ENCODE data around the gene AKAP17A.
"Not testable (repeated sequence)": the region's sequence is repeated elsewhere in the genome, so short reads cannot be mapped to it uniquely, and the experiment has no call there.

AKAP17A gene, protein sequence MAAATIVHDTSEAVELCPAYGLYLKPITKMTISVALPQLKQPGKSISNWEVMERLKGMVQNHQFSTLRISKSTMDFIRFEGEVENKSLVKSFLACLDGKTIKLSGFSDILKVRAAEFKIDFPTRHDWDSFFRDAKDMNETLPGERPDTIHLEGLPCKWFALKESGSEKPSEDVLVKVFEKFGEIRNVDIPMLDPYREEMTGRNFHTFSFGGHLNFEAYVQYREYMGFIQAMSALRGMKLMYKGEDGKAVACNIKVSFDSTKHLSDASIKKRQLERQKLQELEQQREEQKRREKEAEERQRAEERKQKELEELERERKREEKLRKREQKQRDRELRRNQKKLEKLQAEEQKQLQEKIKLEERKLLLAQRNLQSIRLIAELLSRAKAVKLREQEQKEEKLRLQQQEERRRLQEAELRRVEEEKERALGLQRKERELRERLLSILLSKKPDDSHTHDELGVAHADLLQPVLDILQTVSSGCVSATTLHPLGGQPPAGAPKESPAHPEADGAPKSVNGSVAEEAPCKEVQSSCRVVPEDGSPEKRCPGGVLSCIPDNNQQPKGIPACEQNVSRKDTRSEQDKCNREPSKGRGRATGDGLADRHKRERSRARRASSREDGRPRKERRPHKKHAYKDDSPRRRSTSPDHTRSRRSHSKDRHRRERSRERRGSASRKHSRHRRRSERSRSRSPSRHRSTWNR

DNA sequence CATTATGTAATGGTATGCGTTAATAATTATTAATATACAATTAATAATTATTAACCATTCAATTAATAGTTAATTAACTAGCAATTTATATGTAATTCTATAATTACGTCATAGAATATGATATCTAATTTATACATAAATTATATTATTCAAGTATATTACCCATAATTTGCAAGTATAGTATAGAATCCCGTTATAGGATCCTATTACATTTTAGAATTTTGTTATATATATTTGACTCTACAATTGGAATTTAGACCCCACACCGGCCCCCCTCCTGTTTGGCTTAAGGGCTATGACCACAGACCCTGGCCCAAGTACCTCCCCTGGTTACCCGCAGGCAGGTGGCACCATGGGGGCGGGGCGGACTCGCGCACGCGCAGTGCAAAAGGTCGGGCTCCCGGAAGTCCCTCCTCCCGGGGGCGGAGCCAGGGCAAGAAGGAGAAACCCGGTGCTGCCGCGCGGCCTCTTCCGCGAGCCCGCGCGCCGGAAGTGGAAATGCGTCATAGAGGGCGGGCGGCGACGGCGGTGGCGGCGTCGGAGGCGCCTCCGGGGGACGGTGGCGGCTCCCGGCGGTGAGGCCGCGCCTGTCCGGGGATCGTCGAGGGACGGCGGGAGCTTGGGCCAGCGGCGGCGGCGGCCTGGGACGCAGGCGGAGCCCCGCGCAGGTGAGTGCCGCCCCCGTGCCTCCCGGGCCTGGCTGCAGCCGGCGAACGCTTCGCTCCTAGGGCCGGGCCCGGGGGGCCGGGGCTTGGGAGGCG lies at the start of gene AKAP17A:
Gene AKAP17A (plus strand): TSS at position 503 of the 761 bp plus-strand sequence. CDS start 1,859 bp downstream, outside the sequence.
- DNase-seq: peak; percentile 96

DNA sequence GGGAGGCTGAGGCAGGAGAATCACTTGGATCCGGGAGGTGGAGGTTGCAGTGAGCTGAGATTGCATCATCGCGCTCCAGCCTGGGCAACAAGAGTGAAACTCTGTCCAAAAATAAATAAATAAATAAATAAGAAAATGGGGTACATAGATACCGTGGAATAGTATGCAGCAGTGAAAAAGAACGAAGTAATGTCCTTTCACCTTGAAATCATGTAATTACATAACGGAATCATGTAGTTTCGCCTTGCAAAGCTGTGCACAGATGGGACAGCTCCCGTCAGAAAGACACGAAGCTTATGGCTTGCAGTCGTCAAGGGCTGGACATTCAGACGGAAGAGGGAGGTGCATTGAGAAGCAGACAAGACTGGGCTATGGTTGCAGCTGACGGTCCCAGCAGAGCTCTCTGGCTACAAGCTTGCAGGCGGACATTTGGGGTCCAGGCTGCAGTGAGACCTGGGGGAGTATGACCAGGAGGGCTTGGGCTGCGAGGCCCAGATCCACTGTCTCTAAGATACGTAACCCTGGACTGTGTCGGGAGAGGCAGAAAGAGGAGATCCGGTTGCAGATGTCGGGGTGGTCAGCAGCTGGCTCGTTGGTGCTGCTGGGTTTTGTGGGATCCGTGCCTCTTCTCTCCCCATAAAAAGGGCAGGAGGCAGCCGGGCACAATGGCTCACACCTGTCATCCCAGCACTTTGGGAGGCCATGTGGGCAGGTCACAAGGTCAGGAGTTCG lies 48.2 kb upstream of the AKAP17A start:
- DNase-seq: no peak

DNA sequence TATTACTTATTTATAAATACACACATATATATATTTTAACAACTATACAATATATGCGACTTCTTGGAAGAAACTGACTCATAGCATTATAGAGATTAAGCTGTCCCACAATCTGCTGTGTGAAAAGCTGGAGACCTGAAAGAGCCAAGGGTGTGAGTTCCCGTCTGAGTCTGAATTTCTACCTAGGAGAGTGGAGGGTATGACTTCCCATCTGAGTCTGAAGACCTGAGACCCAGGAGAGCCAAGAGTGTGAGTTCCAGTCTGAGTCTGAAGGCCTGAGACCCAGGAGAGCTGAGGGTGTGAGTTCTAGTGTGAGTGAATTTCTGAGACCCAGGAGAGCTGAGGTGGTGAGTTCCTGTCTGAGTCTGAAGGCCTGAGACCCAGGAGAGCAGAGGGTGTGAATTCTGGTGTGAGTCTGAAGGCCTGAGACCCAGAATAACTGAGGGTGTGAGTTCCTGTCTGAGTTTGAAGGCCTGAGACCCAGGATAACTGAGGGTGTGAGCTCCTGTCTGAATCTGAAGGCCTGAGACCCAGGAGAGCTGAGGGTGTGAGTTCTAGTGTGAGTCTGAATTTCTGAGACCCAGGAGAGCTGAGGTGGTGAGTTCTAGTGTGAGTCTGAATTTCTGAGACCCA lies 45.5 kb upstream of the AKAP17A start:
- no peak for DNase-seq

DNA sequence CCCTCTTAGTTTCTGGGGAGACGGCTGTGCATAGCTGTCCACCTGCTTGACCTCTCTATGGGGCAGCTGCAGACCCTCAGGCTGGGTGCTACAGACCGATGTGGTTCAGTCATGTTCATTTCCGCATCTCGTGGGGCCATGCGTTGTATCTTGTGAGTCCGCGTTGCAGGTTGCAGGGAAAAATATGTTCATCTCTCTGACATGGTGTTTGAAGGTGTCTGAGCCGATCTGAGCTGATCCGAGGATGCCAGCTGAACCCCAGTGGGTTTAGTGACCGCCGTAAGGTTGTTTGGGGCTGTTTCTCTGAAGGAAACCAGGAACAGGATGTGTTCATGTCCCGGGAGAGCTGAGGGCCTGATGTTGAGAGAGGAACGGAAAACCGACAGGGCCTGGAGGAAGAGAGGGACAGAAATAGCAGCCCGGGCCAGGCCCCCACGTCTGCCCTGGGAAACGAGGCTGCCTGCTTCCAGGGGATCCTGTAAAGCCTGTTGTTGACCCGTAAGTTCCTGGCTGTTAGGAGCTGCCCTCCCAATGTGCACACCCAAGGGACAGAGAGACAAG lies 44.6 kb upstream of the AKAP17A start:
- DNase-seq: no peak

DNA sequence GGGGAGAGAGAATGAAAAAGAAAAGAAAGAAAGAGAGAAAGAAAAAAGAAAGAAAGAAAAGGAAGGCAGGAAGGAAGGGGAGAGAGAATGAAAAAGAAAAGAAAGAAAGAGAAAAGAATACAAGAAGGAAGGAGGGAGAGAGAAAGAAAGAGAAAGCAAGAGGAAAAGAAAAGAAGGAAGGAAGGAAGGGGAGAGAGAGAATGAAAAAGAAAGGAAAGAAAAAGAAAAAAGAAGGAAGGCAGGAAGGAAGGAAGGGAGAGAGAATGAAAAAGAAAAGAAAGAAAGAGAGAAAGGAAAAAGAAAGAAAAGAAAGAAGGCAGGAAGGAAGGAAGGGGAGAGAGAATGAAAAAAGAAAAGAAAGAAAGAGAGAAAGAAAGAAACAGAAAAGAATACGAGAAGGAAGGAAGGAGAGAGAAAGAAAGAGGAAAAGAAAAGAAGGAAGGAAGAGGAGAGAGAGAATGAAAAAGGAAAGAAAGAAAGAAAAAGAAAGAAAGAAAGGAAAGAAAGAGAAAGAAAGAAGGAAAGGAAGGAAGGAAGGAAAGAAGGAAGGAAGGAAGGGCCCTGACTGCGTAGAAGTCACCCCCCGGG lies 39.4 kb upstream of the AKAP17A start:
- DNase-seq: no peak

DNA sequence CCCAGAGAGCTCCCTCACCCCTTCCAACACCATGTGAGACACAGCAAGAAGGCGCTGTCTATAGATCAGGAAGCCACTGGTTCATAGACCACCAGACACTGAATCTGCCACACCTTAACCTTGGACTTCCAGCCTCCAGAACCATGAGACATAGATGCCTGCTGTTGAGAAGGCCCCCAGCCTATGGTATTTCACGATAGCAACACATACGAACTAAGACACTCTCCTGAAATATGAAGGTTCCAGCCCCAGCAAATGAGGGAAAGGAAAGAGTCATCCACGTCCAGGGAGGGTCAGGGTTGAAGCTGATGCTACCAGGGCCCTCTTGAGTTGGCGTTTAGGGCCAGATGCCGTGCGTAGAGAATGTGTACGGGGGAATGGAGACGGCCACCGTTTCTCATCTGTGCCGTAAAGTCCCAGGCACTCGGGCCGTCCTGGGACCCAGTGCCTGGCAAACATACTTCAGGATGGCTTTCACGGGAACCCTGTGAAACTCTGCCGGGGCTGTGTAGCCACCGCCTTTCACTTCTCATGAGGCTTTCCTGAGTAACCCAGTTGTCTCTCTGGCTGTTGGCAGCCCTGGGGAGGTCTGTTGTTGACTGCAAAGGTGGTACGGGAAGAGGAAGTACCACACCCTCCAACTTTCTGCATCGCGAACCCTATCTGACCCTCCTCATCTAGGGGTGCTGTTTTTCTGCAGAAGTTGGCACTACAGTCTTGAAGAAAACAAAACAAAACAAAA lies 36.8 kb upstream of the AKAP17A start:
- DNase-seq: no peak

DNA sequence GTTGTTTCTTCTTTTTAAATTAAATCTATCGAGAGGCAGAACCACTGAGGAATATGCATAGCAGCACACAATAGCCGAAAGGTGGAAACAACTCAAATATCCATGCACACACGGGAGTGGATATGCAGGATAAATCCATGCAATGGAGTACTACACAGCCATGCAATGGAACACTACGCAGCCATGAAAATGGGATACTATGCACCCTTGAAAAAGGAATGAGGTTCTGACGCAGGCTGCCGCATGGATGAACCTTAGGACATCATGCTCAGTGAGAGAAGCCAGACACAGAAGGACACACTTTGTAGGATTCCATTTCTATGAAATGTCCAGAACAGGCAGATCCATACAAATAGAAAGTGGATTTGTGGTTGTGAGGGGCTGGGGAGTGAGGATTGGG lies 36.0 kb upstream of the AKAP17A start:
- DNase-seq: no peak

DNA sequence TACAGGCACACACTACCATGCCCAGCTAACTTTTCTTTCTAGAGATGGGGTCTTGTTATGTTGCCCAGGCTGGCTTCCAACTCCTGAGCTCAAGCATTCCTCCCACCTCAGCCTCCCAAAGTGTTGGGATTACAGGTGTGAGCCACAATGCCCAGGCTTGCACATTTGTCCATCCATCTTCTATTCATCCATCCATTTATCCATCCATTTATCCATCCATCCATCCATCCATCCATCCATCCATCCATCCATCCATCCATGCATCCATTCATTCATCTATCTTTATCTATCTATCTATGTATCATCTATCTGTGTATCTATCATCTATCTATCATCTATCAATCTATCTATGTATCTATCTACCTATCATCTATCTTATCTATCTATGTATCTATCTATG lies 34.0 kb upstream of the AKAP17A start:
- not testable (repeated sequence) for DNase-seq

DNA sequence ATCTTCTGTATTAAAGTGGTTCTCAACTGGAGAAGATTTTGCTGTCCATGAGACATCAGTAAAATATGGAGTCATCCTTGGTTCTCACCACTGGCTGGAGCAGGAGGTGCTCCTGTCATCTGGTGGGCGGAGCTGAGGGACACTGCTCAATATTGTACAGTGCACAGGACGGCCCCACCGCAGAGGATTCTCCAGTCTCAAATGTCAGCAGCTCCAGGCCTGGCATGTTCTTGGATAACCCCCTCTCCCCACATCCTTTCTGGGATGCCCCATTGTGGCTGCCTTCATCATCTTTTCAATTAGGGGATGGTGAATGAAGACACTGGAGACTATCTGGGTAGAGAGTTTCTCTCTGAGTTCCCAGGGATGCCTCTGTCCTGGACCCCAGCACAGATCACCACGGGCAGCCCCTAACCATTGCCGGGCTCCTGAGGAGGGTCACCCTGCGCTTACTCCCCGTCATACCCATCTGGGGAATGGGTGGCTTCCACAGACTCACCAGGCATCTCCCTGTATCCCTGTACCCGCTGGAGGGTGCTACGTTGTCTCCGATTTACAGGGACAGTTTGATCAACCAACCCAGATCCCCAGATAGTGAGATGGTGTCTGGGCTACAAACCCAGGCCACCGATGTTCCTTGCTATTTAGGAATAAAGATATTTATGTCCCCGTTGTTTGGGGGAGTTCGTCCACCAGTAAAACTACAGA lies 32.5 kb upstream of the AKAP17A start:
- no peak for DNase-seq

DNA sequence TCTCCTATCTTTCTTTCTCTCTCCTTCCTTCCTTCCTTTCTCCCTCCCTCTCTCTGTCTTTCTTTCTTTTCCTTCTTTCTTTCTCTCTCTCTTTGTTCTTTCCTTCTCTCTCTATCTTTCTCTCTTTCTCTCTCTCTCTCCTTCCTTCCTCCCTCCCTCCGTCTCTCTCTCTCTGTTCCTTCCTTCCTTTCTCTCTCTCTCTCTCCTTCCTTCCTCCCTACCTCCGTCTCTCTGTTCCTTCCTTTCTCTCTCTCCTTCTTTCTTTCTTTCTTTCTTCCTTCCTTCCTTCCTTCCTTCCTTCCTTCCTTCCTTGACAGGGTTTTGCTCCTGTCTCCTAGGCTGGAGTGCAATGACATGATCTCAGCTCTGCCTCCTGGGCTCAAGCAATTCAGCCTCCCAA lies 30.2 kb upstream of the AKAP17A start:
- no peak for DNase-seq

DNA sequence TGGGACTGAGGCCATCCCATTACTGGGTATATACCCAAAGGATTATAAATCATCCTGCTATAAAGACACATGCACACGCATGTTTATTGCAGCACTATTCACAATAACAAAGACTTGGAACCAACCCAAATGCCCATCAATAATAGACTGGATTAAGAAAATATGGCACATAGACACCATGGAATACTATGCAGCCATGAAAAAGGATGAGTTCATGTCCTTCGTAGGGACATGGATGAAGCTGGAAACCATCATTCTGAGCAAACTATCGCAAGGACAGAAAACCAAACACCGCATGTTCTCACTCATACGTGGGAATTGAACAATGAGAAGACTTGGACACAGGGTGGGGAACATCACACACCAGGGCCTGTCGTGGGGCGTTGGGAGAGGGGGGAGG lies 27.3 kb upstream of the AKAP17A start:
- not testable (repeated sequence) for DNase-seq

DNA sequence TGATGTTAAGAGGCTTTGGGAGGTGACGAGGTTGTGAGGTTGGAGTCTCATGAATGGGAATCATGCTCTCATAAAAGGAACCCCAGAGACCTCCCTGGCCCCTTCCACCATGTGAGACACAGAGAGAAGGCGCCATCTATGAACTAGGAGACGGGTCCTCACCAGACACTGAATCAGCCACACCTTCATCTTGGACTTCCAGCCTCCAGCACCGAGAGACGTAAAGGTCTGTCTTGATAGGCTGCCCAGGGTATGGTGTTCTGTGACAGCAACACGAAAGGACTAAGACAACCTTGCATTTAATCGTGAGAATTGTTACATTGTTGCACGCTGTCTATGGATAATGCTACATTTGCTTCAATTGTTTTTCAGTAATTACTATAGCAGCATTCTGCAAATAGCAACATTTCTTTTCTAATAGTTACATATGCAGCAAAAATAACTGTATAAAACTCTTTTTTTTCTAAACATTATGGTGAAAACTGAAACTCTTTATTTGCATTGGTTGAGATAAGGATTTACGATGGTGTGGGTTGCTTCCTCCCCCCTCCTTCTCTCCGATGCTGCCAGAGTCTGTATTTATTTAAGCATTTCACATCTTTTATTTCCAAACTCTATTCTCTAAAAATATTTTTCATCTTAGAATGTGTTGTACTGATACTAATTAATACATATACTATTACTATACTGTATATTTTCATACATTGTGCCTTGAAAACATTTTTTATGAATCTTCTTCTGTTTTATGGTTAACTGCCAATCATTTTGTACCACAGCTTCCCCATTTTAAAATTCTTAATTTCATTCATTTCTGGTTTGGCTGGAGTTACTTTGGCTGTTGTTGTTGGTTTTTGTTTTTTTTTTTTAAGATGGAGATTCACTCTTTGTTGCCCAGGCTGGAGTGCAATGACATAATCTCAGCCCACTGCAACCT lies 26.4 kb upstream of the AKAP17A start:
- DNase-seq: no peak

DNA sequence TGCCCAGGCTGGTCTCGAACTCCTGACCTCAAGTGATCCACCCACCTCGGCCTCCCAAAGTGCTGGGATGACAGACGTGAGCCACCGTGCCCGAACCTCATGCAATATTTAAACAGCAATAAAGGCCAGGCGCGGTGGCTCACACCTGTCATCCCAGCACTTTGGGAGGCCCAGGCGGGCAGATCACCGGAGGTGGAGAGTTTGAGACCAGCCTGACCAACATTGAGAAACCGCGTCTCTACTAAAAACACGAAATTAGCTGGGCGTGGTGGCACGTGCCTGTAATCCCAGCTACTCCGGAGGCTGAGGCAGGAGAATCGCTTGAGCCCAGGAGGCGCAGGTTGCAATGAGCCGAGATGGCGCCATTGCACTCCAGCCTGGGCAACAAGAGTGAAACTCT lies 17.2 kb upstream of the AKAP17A start:
- DNase-seq: not testable (repeated sequence)

DNA sequence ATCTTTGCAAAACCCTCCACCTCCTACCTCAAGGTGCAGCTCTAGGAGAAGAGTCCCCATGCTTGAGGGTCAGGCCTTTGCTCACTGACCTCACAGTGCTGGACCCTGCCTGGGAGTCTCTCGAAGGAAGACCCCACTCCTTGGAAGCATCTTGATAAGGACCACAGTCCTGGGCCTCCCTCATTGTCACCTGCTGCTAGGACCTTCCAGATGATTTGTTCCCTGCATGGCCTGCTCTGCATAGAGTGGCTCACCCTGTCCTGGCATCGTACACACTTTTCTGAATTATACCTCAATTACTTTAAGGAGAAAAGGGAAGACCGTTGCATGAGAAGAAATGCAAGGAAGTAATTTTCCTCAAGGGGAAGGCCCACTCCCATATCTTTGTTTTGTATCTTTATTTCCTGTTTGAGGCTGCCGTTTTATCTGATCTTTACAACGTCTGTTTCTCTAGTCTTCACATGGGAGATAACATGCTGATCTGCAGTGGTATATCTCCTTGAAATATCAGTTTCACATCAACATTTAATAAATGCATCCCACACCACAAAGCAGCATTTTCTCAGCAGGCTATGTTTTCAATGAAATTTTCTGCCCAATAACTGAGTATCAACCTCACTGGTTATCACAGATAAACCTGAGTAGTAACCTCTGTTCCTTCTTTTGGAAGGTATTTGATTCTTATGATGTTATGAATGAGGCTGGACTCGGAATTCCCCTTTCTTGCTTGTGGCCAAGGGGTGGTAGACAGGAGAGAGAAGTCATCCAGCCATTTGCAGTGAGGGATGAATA lies 15.0 kb upstream of the AKAP17A start:
- DNase-seq: no peak

DNA sequence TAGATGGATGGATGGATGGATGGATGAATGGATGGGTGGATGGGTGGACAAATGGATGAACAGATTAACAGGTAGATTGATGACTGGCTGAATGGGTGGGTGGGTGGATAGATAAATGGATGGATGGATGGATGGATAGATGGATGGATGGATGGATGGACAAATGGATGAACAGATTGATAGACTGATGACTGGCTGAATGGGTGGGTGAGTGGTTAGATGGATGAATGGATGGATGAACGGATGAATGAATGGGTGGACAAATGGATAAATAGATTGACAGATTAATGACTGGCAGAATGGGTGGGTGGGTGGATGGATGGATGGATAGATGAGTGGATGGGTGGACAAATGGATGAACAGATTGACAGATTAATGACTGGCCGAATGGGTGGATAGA lies 13.6 kb upstream of the AKAP17A start:
- DNase-seq: no peak

DNA sequence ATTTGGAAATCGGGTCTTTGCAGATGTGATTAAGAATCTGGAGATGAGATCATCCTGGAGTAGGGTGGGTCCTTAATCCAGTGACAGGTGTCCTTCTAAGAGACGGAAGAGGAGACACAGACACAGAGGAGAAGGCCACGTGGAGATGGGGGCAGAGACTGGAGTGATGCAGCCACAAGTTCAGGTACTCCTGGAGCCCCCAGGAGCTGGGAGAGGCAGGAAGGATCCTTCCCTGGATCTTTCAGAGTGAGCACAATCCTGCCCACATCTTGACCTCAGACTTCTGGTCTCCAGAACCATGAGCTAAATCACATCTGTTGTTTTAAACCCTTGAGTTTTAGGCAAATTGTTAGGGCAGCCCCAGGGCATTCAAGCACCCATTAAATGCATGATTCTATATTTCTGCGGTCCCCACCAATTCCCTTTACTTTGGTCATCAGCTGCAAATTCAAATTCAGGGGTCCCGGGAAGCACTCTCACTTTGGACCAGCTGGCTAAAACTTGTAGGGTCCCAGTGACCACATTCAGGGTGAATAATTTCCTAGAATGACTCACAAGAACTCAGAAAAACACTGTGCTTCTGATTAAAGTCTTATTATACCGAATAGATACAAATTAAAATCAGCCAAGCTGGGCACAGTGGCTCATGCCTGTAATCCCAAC lies 12.8 kb upstream of the AKAP17A start:
- DNase-seq: no peak

DNA sequence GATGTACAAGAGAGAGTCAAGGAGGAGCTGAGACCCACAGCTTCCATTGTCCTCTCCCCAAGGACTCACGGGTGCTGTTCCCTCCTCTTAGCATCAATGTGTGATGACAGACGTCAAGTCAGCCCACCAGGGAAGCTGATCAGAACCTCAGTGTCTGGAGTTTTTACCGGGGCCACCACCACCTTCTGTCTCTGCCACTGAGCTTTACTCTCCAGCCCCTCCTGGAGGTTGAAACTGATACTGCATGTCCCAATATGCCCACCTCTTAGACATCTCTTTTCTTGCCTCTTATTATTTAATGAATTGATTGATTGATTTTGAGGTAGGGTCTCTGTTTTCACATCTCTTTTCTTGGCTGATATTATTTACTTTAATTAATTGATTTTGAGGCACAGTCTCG lies 10.3 kb upstream of the AKAP17A start:
- peak; percentile 27 for DNase-seq

All from COR-L47 (cell line).